ENCODE measurements around the gene AUTS2. TPM values are rescaled to one million over a fixed set of nuclear protein-coding genes. Genes with fewer than 3 reads are reported as not detected.

AUTS2 gene
- total RNA-seq, 1 donor from 2014 or later, result 94.1 TPM

GRCh38 chr7:69749994-69750393 is 151.7 kb downstream of the AUTS2 start:
- no peak overlapping the region for H3K4me3 Mint-ChIP-seq
- TF ChIP-seq CTCF (conservative IDR thresholded peaks at IDR 0.05), result no peak
- H3K27me3 Mint-ChIP-seq, result no peaks in the 10 kb centered on the region
- no peaks in the 10 kb centered on the region for H3K9me3 Mint-ChIP-seq
- H3K36me3 Mint-ChIP-seq, result peaks cover 7% of the 10 kb centered on the region
- H3K4me1 Mint-ChIP-seq (ENCODE audit: unreplicated experiment), result peaks cover 52% of the 10 kb centered on the region
- no peak overlapping the region for H3K27ac Mint-ChIP-seq
- no peak for DNase-seq (ENCODE audit: extremely low spot score, unreplicated experiment)

GRCh38 chr7:69751026-69751425 is 152.8 kb downstream of the AUTS2 start:
- Mint-ChIP-seq H3K4me3 (no peak overlapping the region), H3K27ac (no peak overlapping the region), H3K27me3 (no peaks in the 10 kb centered on the region), H3K9me3 (no peaks in the 10 kb centered on the region), H3K4me1 (ENCODE audit: unreplicated experiment) (peaks cover 55% of the 10 kb centered on the region), H3K36me3 (peaks cover 7% of the 10 kb centered on the region)
- TF ChIP-seq CTCF (conservative IDR thresholded peaks at IDR 0.05), result no peak
- DNase-seq (ENCODE audit: extremely low spot score, unreplicated experiment), result no peak

- no peak overlapping the region for H3K27ac Mint-ChIP-seq
- peaks cover 57% of the 10 kb centered on the region for H3K4me1 Mint-ChIP-seq (ENCODE audit: unreplicated experiment)
- H3K36me3 Mint-ChIP-seq, result no peaks in the 10 kb centered on the region
- TF ChIP-seq CTCF (conservative IDR thresholded peaks at IDR 0.05), result no peak
- H3K4me3 Mint-ChIP-seq, result no peak overlapping the region
- DNase-seq (ENCODE audit: extremely low spot score, unreplicated experiment), result no peak
- H3K27me3 Mint-ChIP-seq, result no peaks in the 10 kb centered on the region
- H3K9me3 Mint-ChIP-seq, result no peaks in the 10 kb centered on the region
These were observed 155.7 kb downstream of the AUTS2 start for GRCh38 chr7:69753981-69754380.

- Mint-ChIP-seq H3K9me3 (no peaks in the 10 kb centered on the region), H3K36me3 (no peaks in the 10 kb centered on the region), H3K4me3 (no peak overlapping the region), H3K27ac (no peak overlapping the region), H3K4me1 (ENCODE audit: unreplicated experiment) (peaks cover 53% of the 10 kb centered on the region), H3K27me3 (no peaks in the 10 kb centered on the region)
- no peak for TF ChIP-seq CTCF (conservative IDR thresholded peaks at IDR 0.05)
- DNase-seq (ENCODE audit: extremely low spot score, unreplicated experiment), result no peak
These were observed 156.2 kb downstream of the AUTS2 start for GRCh38 chr7:69754476-69754875.

DNA sequence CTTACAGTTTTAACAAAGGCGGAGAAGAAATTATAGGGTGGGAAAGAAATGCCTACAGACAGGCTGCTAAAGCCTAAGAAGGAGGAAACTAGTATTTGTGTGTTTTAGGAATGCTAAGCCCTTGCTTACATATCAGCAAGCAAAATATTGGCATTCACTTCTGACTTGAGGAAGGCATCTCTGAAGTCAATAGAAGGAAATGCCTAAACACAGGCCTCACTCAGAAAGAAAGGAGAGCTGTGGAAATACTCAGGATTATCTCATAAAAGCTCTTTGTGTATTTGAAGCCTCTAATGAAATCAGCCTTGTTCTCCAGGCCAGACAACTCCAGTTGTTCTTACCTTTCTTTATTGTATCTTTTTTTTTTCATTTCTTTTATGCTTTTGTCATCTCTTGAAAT is 158.0 kb downstream of the AUTS2 start:
- Mint-ChIP-seq H3K36me3 (no peaks in the 10 kb centered on the region), H3K9me3 (no peaks in the 10 kb centered on the region), H3K27me3 (no peaks in the 10 kb centered on the region), H3K27ac (no peak overlapping the region), H3K4me3 (no peak overlapping the region), H3K4me1 (ENCODE audit: unreplicated experiment) (peaks cover 41% of the 10 kb centered on the region)
- DNase-seq (ENCODE audit: extremely low spot score, unreplicated experiment), result no peak
- no peak for TF ChIP-seq CTCF (conservative IDR thresholded peaks at IDR 0.05)

GRCh38 chr7:69757528-69757927 is 159.3 kb downstream of the AUTS2 start:
- no peak for TF ChIP-seq CTCF (conservative IDR thresholded peaks at IDR 0.05)
- H3K9me3 Mint-ChIP-seq, result no peaks in the 10 kb centered on the region
- no peak overlapping the region for H3K27ac Mint-ChIP-seq
- H3K4me1 Mint-ChIP-seq (ENCODE audit: unreplicated experiment), result peaks cover 36% of the 10 kb centered on the region
- H3K36me3 Mint-ChIP-seq, result no peaks in the 10 kb centered on the region
- no peak overlapping the region for H3K4me3 Mint-ChIP-seq
- no peak for DNase-seq (ENCODE audit: extremely low spot score, unreplicated experiment)
- H3K27me3 Mint-ChIP-seq, result no peaks in the 10 kb centered on the region
